HL-60/S4 treated with phorbol 12-myristate 13-acetate at 8.2 ng/mL for 4 days and 3 days (cell line): ENCODE measurements around the gene EIF5AL1.
"Not testable (repeated sequence)": the region's sequence is repeated elsewhere in the genome, so short reads cannot be mapped to it uniquely, and the experiment has no call there.

Experiments
- in situ Hi-C: fragments of 300-500 bp; cut with MboI; formaldehyde crosslinking; loops from 2 replicates; pipeline ENCODE4 v1.15.0; 2022; ENCODE audit warnings: low sequenced_read_pairs

The EIF5AL1 gene

DNA sequence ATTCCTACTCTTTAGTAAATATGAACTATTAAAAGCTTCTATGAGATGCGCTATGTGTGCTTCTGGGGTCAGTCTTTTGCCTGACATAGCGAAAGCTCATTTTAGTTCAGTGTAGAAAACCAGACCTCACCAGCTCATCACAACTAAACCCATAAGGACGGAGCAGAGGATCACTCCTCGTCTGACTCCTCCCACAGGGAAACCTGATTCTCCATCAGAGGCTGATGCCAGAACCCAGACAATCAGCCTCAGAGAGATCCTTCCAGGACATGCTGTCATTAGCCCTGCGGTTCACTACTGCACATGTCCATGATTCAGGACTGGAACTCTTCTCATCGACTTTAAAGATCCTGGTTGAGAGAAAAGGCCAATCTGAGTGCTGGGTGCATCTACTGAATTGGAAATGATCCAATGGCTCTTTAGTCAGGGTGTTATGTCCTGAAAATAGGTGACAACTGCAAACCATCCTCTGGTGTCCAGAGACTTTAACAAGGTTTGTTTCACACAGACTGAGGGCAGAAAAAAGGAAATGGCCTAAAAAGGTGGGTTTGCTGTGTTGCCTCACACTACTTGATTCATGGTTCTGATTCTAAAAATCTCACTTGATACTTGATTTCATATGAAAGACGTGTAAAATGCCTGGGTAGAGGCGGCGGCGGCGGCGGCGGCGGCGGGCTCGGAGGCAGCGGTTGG, at the start of gene EIF5AL1:
Gene EIF5AL1 (plus strand): TSS at position 643 of the 693 bp plus-strand sequence. CDS start 117 bp downstream, outside the sequence.
- in situ Hi-C loops: not testable (repeated sequence)

DNA sequence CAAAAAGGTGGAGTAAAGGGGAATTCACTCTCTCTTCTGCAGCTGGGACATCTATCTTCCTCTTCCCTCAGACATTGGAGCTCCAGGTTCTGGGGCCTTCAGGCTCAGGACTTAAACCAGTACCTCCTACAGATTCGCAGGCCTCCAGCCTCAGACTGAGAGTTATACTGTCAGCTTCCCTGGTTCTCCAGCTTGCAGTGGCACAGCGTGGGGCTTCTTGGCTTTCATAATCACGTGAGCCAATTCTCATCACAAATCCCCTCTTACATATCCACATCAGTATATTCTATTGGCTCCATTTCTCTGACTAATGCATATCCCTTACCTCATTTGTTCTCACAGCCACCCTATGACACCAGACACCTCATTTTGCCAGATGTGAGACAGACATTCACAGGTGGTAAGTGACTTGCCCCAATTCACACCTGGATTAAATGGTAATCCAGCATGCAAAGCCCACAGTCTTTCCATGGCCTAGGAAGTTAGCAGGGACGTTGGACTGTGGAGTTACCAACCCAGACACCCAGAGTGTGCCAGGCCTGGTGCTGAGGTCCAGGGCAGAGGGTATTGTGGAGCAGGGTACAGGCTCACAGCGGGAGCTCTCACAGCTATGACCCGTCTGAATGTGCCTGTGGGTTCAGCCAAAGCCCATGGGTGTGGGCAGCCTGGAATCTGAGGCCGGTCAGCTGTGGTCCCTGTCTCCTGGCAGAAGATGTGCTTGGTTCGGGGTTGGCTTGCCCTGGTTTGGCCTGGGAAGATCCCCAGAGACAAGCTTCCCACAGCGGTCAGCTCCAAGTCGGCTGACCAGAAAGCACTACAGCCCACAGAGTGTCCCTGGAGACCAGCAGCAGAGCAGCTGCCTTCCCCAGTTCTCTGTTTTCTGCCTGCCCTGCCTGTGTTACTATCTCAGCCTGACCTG, 48.5 kb upstream of the EIF5AL1 start:
- in situ Hi-C loops: loop anchor here (10.0 kb wide), 1 partner anchor 89 kb away; no protein-coding TSS in a partner anchor

DNA sequence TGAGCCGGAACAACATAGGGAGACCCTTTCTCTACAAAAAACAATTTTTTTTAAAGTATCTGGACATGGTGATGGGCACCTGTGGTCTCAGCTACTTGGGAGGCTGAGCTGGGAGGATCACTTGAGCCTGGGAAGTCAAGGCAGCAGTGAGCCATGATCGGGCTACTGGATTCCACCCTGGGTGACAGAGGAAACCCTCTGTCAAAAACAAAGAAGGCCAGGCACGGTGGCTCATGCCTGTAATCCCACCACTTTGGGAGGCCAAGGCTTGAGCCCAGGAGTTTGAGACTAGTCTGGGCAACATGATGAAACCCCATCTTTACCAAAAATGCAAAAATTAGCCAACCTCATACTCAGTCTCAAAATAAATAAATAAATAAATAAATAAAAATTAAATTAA, 47.0 kb upstream of the EIF5AL1 start:
- in situ Hi-C loops: loop anchor here (10.0 kb wide), 1 partner anchor 91 kb away; no protein-coding TSS in a partner anchor

DNA sequence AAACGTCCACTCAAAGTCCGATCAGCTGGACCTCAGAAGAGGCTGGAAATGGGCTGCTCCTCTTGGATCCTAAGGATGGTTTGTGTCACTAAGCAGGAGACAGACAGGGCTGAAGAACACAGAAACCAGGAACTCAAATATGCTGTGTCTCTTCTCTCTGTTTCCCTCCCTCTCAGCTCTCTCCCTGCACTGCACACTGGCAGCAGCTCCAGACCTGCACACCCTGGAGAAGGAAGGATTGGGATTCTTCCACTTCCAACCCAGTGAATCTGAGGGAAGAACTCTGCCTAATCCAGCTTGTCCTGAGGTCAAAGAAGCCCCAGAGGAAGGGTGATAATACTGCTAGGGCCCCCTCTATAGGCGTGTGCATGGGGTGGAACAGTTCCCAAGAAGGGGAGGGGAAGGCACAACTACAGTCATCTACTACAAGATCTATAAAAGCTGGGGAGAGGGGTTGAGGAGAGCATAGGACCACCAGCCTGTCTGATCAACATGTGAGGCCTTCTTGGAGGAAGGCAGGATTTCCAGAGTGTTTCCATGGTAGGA, 44.2 kb upstream of the EIF5AL1 start:
- in situ Hi-C loops: loop anchor here (10.0 kb wide), 1 partner anchor 93 kb away; no protein-coding TSS in a partner anchor

DNA sequence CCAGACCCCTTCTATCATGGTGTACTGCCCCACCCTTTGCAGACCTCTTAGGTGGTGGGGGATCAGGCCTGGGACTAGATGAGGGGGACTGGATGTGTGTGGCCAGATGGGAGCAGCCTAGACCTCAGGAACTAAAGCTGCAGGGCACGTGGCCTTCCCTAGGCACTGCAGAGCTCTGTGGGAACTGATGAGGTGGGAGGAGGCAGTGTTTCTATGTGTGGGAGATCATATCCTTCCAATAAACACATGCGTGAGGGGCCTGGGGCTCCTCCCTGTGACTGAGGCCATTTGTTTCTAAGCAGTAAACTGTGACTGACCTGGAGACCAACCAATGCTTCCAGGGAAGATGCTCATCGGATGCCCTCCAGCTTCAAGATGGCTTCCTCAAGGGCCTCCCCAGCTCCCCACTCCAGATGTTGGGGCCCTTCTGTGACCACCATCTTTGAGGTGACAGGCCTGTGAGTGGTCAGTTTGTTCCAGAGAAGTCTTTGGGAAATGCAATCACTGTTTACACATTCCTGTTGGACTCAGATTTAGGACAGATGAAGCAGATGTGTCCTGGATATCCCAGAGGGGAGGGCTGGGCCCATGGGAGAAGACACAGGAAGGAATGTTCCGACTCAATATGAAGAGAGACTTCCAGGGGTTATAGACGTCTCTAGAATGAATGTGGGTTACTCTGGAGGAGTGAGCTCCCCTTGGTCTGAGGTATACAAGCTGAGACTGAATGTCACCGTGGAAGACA, 43.3 kb upstream of the EIF5AL1 start:
- in situ Hi-C loops: loop anchor here (10.0 kb wide), 1 partner anchor 94 kb away; no protein-coding TSS in a partner anchor

DNA sequence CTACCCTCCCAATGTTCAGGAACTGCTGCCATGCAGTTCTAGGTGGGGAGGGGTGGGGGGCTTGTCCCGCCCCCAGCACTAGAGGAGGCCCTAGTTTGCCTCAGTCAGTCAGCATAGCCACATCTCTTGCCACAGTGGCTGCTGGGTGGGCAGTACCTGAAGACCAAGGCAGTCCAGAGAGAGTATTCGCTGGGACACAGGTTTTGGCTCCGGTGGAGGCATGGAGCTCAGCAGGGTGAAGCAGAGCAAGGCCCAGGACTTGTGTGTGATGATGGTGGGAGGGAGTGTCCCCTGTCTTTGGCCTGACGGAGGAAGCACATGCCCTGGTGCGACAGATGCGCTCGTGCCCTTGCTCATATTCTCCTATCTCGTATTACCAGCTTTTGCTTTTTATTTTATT, 42.2 kb upstream of the EIF5AL1 start:
- in situ Hi-C loops: no loop called here

DNA sequence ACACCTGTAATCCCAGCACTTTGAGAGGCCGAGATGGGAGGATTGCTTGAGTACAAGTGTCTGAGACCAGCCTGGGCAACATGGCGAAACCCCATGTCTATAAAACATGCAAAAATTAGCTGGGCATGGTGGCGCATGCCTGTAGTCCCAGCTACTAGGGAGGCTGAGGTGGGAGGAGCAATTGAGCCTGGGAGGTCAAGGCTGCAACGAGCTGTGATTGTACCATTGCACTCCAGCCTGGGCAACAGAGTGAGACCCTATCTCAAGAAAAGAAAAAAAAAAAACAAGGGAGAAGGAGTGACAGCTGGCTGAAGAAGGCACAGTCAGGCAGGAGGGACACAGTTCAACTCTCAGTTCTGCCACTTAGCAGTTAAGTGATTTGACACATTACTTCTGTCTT, 40.6 kb upstream of the EIF5AL1 start:
- in situ Hi-C loops: no loop called here

DNA sequence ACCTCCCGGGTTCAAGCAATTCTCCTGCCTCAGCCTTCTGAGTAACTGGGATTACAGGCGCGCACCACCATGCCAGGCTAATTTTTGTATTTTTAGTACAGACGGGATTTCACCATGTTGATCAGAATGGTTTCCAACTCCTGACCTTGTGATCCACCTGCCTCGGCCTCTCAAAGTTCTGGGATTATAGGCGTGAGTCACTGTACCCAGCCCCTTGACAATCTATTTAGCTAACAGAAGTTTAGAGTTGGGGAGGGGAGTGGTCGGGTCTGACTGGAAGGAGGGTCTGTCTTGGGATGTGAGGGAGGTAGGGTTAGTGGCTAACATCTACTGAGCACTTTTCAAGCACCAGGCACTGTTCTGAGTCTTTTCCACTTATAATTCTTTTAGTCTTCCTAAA, 39.9 kb upstream of the EIF5AL1 start:
- in situ Hi-C loops: no loop called here

DNA sequence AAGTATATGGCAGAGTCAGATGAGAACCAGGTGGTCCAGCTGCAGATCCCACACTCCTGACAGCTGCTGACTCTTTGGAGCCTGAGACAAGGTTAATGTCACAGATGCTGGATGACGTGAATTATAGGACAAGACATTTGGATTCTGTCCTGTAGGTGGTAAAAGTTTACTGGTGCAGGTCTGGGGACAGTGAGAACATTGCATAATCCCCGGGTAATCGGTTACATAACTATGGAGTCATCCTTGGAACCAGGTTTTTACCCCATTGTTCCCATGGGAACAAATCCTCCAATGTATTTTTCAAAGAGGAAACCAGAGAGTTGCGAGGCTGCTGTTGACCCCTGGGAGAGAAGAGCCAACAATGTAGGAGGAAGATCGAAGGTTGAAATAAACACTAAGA, 39.4 kb upstream of the EIF5AL1 start:
- in situ Hi-C loops: no loop called here

DNA sequence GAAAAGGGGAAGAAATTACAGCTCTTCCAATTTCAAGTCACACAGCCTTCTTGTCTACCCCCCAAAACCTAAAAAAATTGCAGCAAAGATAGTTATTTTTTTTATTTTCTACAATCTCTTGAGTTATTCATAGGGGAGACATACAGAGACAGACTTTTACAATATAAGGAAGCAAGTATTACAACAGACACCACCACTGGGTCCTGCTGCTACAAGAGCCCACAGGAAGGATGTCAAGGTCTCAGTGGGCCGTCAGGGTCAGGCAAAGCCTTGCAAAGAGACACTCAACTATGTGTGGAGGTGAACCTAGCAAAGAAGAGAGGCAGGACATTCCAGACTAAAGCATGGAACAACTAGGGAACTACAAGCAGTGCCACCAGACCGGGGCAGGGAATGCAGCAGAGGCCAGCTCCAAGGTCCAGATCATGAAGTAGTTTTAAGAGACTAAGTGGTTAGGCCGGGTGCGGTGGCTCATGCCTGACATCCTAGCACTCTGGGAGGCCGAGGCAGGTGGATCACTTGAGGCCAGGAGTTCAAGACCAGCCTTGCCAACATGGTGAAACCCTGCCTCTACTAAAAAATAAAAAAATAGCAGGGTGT, 38.7 kb upstream of the EIF5AL1 start:
- in situ Hi-C loops: no loop called here

DNA sequence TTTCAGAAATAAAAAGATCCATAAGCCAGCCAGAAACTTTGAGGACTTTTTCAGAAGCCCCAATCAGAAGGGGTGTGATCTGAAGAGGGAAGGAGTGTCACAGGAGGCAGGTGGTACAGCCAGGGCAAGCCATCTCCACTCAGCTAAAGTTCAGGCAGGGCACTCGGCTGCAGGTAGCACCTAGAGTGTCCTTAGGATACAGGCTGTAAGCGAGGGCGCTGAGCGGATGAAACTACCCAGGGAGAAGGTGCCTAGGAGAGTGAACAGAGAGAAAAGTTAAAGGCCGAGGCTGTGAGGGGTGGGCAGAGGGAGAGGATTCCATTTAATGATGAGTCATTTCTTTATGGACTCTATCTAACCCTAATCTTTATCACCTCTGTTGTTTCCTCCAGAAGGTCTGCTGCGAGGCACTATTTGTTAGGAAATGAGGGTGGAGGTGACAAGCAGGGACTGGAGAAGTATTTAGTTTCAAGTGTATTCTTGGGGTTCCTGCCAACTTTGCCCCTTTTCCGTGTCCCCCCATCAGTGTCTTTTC, 37.1 kb upstream of the EIF5AL1 start:
- in situ Hi-C loops: loop anchor here (25.0 kb wide), 1 partner anchor 737 kb away; the partner anchor contains the start of gene ANXA11

DNA sequence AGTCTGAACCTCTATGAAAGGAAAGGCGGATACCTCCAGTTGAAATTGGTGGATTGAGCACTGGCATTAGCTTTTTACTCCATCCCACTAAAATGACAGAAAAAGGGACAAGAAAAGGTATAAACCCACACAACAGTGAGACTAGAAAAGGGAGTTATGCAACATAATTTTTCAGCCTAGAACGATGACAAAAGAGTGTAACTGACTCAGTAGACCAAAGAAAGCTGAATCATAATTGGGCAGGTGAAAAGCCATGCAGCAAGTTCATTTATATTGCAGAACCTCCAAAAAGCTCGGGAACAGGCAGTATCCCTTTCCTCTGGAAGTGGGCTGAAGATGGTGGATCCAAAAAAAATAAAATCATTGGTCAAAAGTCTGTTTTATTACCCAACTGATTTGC, 36.5 kb upstream of the EIF5AL1 start:
- in situ Hi-C loops: loop anchor here (25.0 kb wide), 1 partner anchor 736 kb away; the partner anchor contains the start of gene ANXA11

DNA sequence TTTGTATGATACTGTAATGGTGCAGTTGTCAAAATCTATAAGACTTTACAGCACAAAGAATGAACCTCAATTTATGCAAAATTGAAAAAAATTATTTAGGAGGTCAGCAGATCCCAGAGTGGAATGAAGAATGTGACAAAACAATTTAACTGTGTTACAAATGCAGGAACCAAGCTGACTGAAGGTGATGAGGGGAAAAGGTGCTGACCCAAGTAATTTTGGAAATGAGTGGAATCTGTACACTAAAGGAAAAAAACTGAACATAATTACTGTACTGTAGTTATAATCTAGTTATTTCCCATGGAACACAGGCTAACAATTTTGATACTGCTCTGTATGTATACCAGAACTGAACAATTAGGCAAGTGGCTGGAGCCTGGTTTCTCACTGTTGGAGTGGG, 35.7 kb upstream of the EIF5AL1 start:
- in situ Hi-C loops: loop anchor here (25.0 kb wide), 1 partner anchor 736 kb away; the partner anchor contains the start of gene ANXA11

DNA sequence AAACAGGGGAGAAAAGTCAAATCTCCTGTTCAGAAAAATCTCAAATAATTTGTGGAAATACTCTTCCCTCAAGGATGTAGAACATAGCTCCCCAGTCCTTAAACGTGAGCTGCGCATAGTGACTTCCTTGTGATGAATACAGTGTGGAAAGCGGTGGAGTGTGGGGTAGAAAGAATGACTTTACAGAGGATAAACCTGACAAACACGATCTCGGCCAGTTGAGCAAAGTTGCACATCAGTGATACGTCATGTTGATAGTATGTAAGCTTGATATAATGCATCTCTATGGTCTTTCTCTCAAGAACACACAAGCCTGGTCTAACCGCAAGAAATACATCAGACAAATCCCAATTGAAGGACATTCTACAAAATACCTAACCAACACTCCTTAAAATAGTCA, 34.9 kb upstream of the EIF5AL1 start:
- in situ Hi-C loops: loop anchor here (25.0 kb wide), 1 partner anchor 735 kb away; the partner anchor contains the start of gene ANXA11

DNA sequence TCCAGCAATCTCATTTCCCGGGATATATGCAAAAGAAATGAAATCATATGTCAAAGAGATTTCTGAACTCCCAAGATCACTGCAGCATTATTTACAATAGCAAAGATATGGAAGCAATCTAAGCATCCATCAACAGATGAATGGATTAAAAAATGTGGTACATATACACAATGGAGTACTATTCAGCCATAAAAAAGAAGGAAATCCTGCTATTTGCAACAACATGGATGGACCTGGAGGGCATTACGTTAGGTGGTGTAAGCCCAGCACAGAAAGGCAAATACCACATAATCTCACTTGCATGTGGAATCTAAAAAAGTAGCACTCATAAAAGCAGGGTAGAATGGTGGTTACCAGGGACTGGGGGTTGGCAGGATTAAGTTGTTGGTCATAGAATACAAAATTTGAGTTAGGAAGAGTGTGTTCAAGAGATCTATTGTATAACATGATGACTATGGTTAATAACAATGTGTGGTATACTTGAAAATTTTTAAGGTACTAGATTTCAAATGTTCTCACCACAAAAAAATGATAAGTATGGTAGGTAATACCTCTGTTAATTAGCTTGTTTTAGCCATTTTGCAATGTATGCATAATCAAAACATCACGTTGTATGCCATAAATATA, 32.9 kb upstream of the EIF5AL1 start:
- in situ Hi-C loops: loop anchor here (25.0 kb wide), 1 partner anchor 733 kb away; the partner anchor contains the start of gene ANXA11

DNA sequence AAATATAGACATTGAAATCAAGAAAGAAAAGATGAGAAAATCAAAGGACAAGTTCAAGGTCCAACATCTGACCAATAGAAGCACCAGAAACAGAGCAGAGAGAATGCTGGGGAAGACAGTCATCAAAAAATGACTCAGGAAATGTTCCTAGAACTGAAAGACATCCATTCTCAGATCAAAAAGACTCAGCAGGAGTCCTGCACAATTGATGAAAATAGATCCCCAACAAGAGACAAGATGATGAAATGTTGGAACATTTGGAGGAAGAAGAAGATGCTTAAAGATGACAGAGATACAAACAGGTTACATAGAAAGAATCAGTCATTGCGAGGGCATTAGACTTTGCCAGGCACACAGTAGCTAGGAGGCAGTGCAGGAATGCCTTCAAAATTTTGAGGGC, 30.0 kb upstream of the EIF5AL1 start:
- in situ Hi-C loops: loop anchor here (25.0 kb wide), 1 partner anchor 730 kb away; the partner anchor contains the start of gene ANXA11

DNA sequence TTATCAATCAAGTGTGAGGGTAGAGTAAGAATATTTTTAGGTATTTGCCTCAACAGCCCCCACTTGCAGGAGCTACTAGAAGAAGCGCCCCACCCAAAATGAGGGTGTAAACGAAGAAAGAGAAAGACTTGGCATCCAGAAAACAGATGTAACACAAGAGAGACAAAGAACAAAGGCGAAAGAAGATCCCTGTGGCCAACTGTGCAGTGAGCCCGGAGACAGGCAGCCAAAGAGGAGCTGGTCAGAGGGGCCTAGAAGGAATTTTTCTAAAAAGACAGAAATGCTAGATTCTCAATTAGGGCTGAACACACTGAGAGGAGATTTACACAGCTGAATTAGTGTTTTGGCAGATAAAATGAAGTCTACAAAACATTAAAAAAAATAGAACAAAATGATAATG, 29.6 kb upstream of the EIF5AL1 start:
- in situ Hi-C loops: loop anchor here (25.0 kb wide), 1 partner anchor 730 kb away; the partner anchor contains the start of gene ANXA11

DNA sequence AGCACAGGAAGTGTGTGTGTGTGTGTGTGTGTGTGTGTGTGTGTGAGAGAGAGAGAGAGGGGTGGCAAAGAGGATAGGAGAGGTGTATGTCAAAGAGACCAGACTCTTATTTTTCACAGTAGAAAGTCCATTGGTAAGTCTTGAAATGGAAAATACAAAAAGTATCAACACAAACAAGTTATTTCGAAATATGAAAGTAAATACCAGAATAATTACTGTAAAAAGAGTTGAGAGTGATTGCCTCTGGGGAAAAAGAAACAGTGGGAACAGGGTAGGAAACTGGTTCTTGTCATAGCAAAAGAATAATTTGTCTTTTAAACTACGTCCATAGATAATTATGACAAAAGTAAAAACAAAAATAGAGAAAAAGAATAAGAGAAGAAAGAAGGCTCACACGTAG, 29.0 kb upstream of the EIF5AL1 start:
- in situ Hi-C loops: loop anchor here (25.0 kb wide), 1 partner anchor 729 kb away; the partner anchor contains the start of gene ANXA11

DNA sequence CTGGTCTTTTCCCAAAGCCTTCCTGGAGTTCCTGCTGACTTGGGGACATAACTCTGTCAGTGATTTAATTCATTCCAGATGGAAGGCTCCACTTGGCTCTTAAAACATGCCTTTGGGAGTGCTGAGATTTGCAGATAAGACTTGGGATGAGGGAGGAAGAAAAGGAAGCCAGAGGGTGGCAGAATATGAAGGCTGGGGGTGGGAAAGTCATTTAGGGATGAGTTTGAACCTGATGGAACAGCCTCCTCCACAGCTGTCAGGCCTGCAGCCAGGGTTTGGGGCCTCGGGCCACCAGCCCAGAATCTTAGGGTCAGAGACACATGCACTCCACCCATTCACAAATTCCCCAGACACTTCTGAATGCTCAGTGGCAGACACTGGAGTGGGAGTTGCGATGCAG, 28.4 kb upstream of the EIF5AL1 start:
- in situ Hi-C loops: loop anchor here (25.0 kb wide), 1 partner anchor 728 kb away; the partner anchor contains the start of gene ANXA11
